Activated CD8-positive, alpha-beta T cell treated with anti-CD3 and anti-CD28 coated beads for 36 hours (primary cell): ENCODE results near the gene MDH1. TPM values are rescaled to one million over a fixed set of nuclear protein-coding genes. Genes with fewer than 3 reads are reported as not detected.

Experiments
- ATAC-seq: fragments of 200-7000 bp; cut with Tn5 transposase; one replicate; pipeline ENCODE4 v1.10.0; 2021; ENCODE audit warnings: mild to moderate bottlenecking, moderate library complexity
- CTCF ChIA-PET: fragments of 350-600 bp; sonication (Branson Sonifier 250); formaldehyde crosslinking; loops from one replicate; lab custom pipeline; 2021; ENCODE audit warnings: antibody characterized with exemption; lab: Charles Lee
- POLR2A ChIA-PET: fragments of 350-600 bp; sonication (Branson Sonifier 250); formaldehyde crosslinking; loops from one replicate; lab custom pipeline; 2021; ENCODE audit warnings: antibody characterized with exemption; lab: Charles Lee
- DNase-seq: peaks from one replicate; pipeline ENCODE4 v3.0.0-alpha.2; 2020
- H3K27ac Mint-ChIP-seq: one replicate; pipeline ENCODE4 v1.8.0; 2021; ENCODE audit warnings: mild to moderate bottlenecking, mixed read lengths
- H3K27me3 Mint-ChIP-seq: one replicate; pipeline ENCODE4 v1.8.0; 2021; ENCODE audit warnings: mixed read lengths
- H3K36me3 Mint-ChIP-seq: one replicate; pipeline ENCODE4 v1.8.0; 2021; ENCODE audit warnings: low read depth, mixed read lengths
- H3K4me1 Mint-ChIP-seq: one replicate; pipeline ENCODE4 v1.8.0; 2021; ENCODE audit warnings: low read depth, mixed read lengths
- H3K4me3 Mint-ChIP-seq: one replicate; pipeline ENCODE4 v1.8.0; 2021; ENCODE audit warnings: mild to moderate bottlenecking, moderate library complexity, mixed read lengths
- H3K9me3 Mint-ChIP-seq: one replicate; pipeline ENCODE4 v1.8.0; 2021; ENCODE audit warnings: mixed read lengths
- CTCF ChIP-seq: fragments of 200-600 bp; IDR thresholded peaks from one replicate; pipeline ENCODE4 v1.8.0; 2022; ENCODE audit warnings: antibody characterized with exemption, mild to moderate bottlenecking
- intact Hi-C: fragments of 100-400 bp; cut with micrococcal nuclease; formaldehyde crosslinking; loops from one replicate; pipeline ENCODE4 v1.10.0; 2022
- total RNA-seq, 2 experiments: library from RNA; stranded (reverse); gene quantifications; one replicate each; pipeline ENCODE4 v1.2.3, GENCODE V29; 2021

MDH1 gene
- total RNA-seq, 2 experiments from 2014 or later: 241 to 246 TPM

- DNase-seq (no peak), ATAC-seq (no peak)
- no peaks in the 10 kb centered on the region for H3K9me3 Mint-ChIP-seq
- ChIA-PET POLR2A (interaction anchor here (0.6 to 2.6 kb wide), 14 partner anchors 9 to 680 kb away, joined by 3 to 18 read pairs (median 4); partner anchors contain the start of gene UGP2), CTCF (interaction anchor here (0.7 to 1.5 kb wide), 3 partner anchors 13 to 273 kb away, joined by 3 to 5 read pairs (median 5); no protein-coding TSS in a partner anchor)
- H3K27ac Mint-ChIP-seq: peak overlapping the region; percentile 96
- H3K4me1 Mint-ChIP-seq: peaks cover 37% of the 10 kb centered on the region
- TF ChIP-seq CTCF: no peak
- no peaks in the 10 kb centered on the region for H3K27me3 Mint-ChIP-seq
- intact Hi-C loops: loop anchor here (10.0 kb wide), 1 partner anchor 257 kb away; the partner anchor contains the start of gene UGP2
- H3K4me3 Mint-ChIP-seq: peak overlapping the region; percentile 89
- H3K36me3 Mint-ChIP-seq: peaks cover 18% of the 10 kb centered on the region
These were observed 864 bp upstream of the MDH1 start for GRCh38 chr2:63587814-63588384.

- CTCF ChIA-PET: interaction anchor here (1.4 to 1.5 kb wide), 2 partner anchors 12 to 272 kb away, joined by 5 read pairs; no protein-coding TSS in a partner anchor
- TF ChIP-seq CTCF: no peak
- Mint-ChIP-seq H3K27me3 (no peaks in the 10 kb centered on the region), H3K4me1 (peaks cover 42% of the 10 kb centered on the region), H3K4me3 (peak overlapping the region; percentile 89), H3K36me3 (peaks cover 23% of the 10 kb centered on the region), H3K9me3 (no peaks in the 10 kb centered on the region), H3K27ac (peak overlapping the region; percentile 96)
- intact Hi-C loops: loop anchor here (10.0 kb wide), 1 partner anchor 255 kb away; the partner anchor contains the start of gene UGP2
- ATAC-seq (no peak), DNase-seq (no peak)
- POLR2A ChIA-PET: interaction anchor here (0.6 to 2.6 kb wide), 11 partner anchors 8 to 430 kb away, joined by 3 to 18 read pairs (median 4); partner anchors contain the start of gene UGP2
These were observed 590 bp downstream of the MDH1 start for GRCh38 chr2:63589148-63589958.

GRCh38 chr2:63590626-63591408 lies 2.1 kb downstream of the MDH1 start:
- no peaks in the 10 kb centered on the region for H3K27me3 Mint-ChIP-seq
- TF ChIP-seq CTCF: no peak
- peak overlapping the region; percentile 89 for H3K4me3 Mint-ChIP-seq
- H3K4me1 Mint-ChIP-seq: peaks cover 45% of the 10 kb centered on the region
- H3K36me3 Mint-ChIP-seq: peaks cover 32% of the 10 kb centered on the region
- DNase-seq (no peak), ATAC-seq (no peak)
- CTCF ChIA-PET: interaction anchor here (0.9 to 1.4 kb wide), 2 partner anchors 10 to 270 kb away, joined by 3 to 9 read pairs; no protein-coding TSS in a partner anchor
- H3K9me3 Mint-ChIP-seq: no peaks in the 10 kb centered on the region
- POLR2A ChIA-PET: interaction anchor here (0.6 to 1.0 kb wide), 3 partner anchors 22 to 290 kb away, joined by 3 to 4 read pairs (median 3); no protein-coding TSS in a partner anchor
- intact Hi-C loops: no loop called here
- peak overlapping the region; percentile 20 for H3K27ac Mint-ChIP-seq

GRCh38 chr2:63591566-63592175 lies 2.9 kb downstream of the MDH1 start:
- Mint-ChIP-seq H3K4me3 (no peak overlapping the region), H3K27ac (no peak overlapping the region), H3K27me3 (no peaks in the 10 kb centered on the region), H3K36me3 (peaks cover 35% of the 10 kb centered on the region), H3K4me1 (peaks cover 39% of the 10 kb centered on the region), H3K9me3 (no peaks in the 10 kb centered on the region)
- no peak for DNase-seq
- TF ChIP-seq CTCF: no peak
- ChIA-PET CTCF (no interaction called here), POLR2A (interaction anchor here (1.5 kb wide), 1 partner anchor 15 kb away, joined by 4 read pairs; no protein-coding TSS in a partner anchor)
- no peak for ATAC-seq
- intact Hi-C loops: no loop called here
